ENCODE data around the gene RP2.

The RP2 gene

GRCh38 chrX:46836701-46837557 lies at the start of gene RP2:
RP2 (plus strand) TSS chrX:46837043; CDS start chrX:46837101, 58 bp downstream.
- H3K4me3 ChIP-seq (ENCODE audit: low read length): peak within 1 kb of the TSS; percentile 78
- no peak for TF ChIP-seq CTCF (conservative IDR thresholded peaks at IDR 0.05; ENCODE audit: low read length)

DNA sequence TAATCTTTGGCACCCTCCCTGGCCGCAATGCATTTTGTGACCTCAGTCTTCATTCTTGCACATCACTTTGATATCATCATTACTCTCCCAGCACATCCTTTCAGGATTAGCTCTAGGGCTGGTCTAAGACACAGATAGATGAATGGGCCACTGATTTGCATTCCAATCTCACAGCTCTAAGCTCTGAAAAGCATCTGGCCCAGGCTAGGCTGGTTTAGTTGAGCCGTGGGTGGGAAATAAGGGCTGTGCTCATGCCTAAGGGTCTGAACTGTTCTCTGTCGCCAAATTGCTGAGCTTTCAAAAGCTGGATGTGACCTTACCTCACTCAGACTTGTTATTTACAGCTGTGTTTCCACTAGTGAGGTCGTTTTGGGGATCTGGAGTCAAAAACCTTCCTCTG lies 47.9 kb upstream of the RP2 start:
- no peak overlapping the region for H3K4me3 ChIP-seq (ENCODE audit: low read length)
- DNase-seq (ENCODE audit: low read depth): peak; percentile 78
- TF ChIP-seq CTCF (conservative IDR thresholded peaks at IDR 0.05; ENCODE audit: low read length): no peak

More at GRCh38 chrX:46836701-46837557, at the start of gene RP2:
- DNase-seq (ENCODE audit: low read depth): peak; percentile 93

GRCh38 chrX:46791927-46792809 lies 44.7 kb upstream of the RP2 start:
- no peak for TF ChIP-seq CTCF (conservative IDR thresholded peaks at IDR 0.05; ENCODE audit: low read length)
- no peak overlapping the region for H3K4me3 ChIP-seq (ENCODE audit: low read length)
- peak; percentile 93 for DNase-seq (ENCODE audit: low read depth)

GRCh38 chrX:46792810-46793188 lies 44.0 kb upstream of the RP2 start:
- DNase-seq (ENCODE audit: low read depth): no peak
- no peak for TF ChIP-seq CTCF (conservative IDR thresholded peaks at IDR 0.05; ENCODE audit: low read length)
- no peak overlapping the region for H3K4me3 ChIP-seq (ENCODE audit: low read length)

- no peak for DNase-seq (ENCODE audit: low read depth)
- no peak overlapping the region for H3K4me3 ChIP-seq (ENCODE audit: low read length)
- no peak for TF ChIP-seq CTCF (conservative IDR thresholded peaks at IDR 0.05; ENCODE audit: low read length)
Measured at GRCh38 chrX:46793386-46794143, 43.3 kb upstream of the RP2 start.

DNA sequence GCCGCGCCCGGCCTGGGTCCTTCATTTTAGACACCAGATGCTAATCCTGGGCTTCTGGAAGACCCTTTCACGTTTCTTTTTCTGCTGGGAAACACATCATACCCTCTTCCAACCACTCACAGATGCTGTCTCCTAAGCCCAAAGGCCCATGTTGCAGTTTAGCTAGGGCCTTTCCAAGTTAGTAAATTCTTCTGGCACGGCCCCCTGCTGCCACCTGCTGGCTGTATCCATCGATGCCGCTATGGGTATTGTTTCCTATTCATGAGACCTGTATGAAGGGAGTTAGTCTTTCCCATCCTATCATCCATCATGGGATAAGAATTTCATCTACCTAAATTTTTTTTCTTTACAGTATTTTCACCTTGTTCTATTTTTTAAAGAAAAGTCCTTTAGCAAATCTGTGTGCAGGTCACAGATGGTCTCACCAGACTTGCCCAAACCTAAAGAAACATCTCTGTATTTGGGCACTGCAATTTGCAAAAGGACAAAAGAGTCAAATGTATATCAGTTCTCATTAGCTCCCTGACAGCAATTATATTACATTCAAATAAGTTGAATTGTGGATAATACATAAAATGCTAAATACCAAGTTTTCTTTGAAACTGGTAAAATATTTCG lies 40.2 kb upstream of the RP2 start:
- DNase-seq (ENCODE audit: low read depth): peak; percentile 70
- TF ChIP-seq CTCF (conservative IDR thresholded peaks at IDR 0.05; ENCODE audit: low read length): peak; percentile 74
- no peak overlapping the region for H3K4me3 ChIP-seq (ENCODE audit: low read length)

All from AG10803 (cell line).